GM20000 (cell line): ENCODE results near the gene CUEDC1.
A peak's percentile ranks its signal among the peaks of the same experiment; 100 is the strongest.

Source experiments
- DNase-seq: peaks from one replicate; pipeline ENCODE4 v3.0.0; 2012; ENCODE audit warnings: low spot score
- CTCF ChIP-seq: IDR thresholded peaks from 2 replicates; pipeline ENCODE4 v1.5.1; 2012; ENCODE audit warnings: mild to moderate bottlenecking, control low read depth; ENCODE audit errors: extremely low read depth, missing control alignments

The CUEDC1 gene

GRCh38 chr17:57856792-57857620, 98.2 kb downstream of the CUEDC1 start:
- DNase-seq, result no peak
- TF ChIP-seq CTCF, result no peak

- no peak for TF ChIP-seq CTCF
- DNase-seq, result no peak
Measured at GRCh38 chr17:57855391-57856035, 99.7 kb downstream of the CUEDC1 start.

- no peak for DNase-seq
- no peak for TF ChIP-seq CTCF
Measured at GRCh38 chr17:57853695-57854094, 101.5 kb downstream of the CUEDC1 start.

- DNase-seq, result no peak
- no peak for TF ChIP-seq CTCF
Measured at GRCh38 chr17:57852955-57853328, 102.3 kb downstream of the CUEDC1 start.

- DNase-seq, result no peak
- no peak for TF ChIP-seq CTCF
Measured at GRCh38 chr17:57852092-57852954, 102.9 kb downstream of the CUEDC1 start.

GRCh38 chr17:57849874-57850754, 105.1 kb downstream of the CUEDC1 start, which contains the start of gene MRPS23:
Gene MRPS23 (minus strand): TSS chr17:57850044. CDS start chr17:57850010, 34 bp downstream.
- no peak for TF ChIP-seq CTCF

More at GRCh38 chr17:57849874-57850754, 105.1 kb downstream of the CUEDC1 start, which contains the start of gene MRPS23:
- peak; percentile 96 for DNase-seq
